ENCODE measurements around the gene BTRC. TPM values are rescaled to one million over a fixed set of nuclear protein-coding genes. Genes with fewer than 3 reads are reported as not detected.
"Not testable (repeated sequence)": the region's sequence is repeated elsewhere in the genome, so short reads cannot be mapped to it uniquely, and the experiment has no call there.

The BTRC gene
- total RNA-seq, 1 donor from 2014 or later, result 7.1 TPM

- peak in 1 of 2 donors; percentile 4 for DNase-seq (ENCODE audit: low read depth in 2 of 2)
Observed at GRCh38 chr10:101385866-101386658, 32.1 kb downstream of the BTRC start.

GRCh38 chr10:101386659-101387259 is 32.8 kb downstream of the BTRC start:
- no peak for DNase-seq (ENCODE audit: low read depth in 2 of 2)

- DNase-seq (ENCODE audit: low read depth in 2 of 2), result no peak
Observed at GRCh38 chr10:101388676-101389276, 34.8 kb downstream of the BTRC start.

GRCh38 chr10:101389532-101389931 is 35.6 kb downstream of the BTRC start:
- not testable (repeated sequence) for DNase-seq (ENCODE audit: low read depth in 2 of 2)

GRCh38 chr10:101389986-101390531 is 36.1 kb downstream of the BTRC start:
- no peak for DNase-seq (ENCODE audit: low read depth in 2 of 2)

GRCh38 chr10:101393378-101393777 is 39.4 kb downstream of the BTRC start:
- DNase-seq (ENCODE audit: low read depth in 2 of 2), result no peak

- no peak for DNase-seq (ENCODE audit: low read depth in 2 of 2)
Observed at GRCh38 chr10:101394524-101395133, 40.7 kb downstream of the BTRC start.

- peak; percentile 90 for DNase-seq (ENCODE audit: low read depth in 2 of 2)
Observed at GRCh38 chr10:101397140-101397539, 43.2 kb downstream of the BTRC start.

- no peak for DNase-seq (ENCODE audit: low read depth in 2 of 2)
Observed at GRCh38 chr10:101400585-101400984, 46.6 kb downstream of the BTRC start.

GRCh38 chr10:101402711-101403110 is 48.7 kb downstream of the BTRC start:
- DNase-seq (ENCODE audit: low read depth in 2 of 2), result no peak

- DNase-seq (ENCODE audit: low read depth in 2 of 2), result no peak
Observed at GRCh38 chr10:101403161-101403560, 49.2 kb downstream of the BTRC start.

- no peak for DNase-seq (ENCODE audit: low read depth in 2 of 2)
Observed at GRCh38 chr10:101405001-101405400, 51.0 kb downstream of the BTRC start.

- no peak for DNase-seq (ENCODE audit: low read depth in 2 of 2)
Observed at GRCh38 chr10:101411598-101411997, 57.6 kb downstream of the BTRC start.

- DNase-seq (ENCODE audit: low read depth in 2 of 2), result no peak
Observed at GRCh38 chr10:101414034-101414433, 60.1 kb downstream of the BTRC start.

- DNase-seq (ENCODE audit: low read depth in 2 of 2), result peak in 1 of 2 donors; percentile 3
Observed at GRCh38 chr10:101415884-101416283, 61.9 kb downstream of the BTRC start.

- DNase-seq (ENCODE audit: low read depth in 2 of 2), result not testable (repeated sequence)
Observed at GRCh38 chr10:101421967-101422366, 68.0 kb downstream of the BTRC start.

GRCh38 chr10:101425535-101425934 is 71.6 kb downstream of the BTRC start:
- DNase-seq (ENCODE audit: low read depth in 2 of 2), result no peak

GRCh38 chr10:101428036-101428435 is 74.1 kb downstream of the BTRC start:
- DNase-seq (ENCODE audit: low read depth in 2 of 2), result no peak

- DNase-seq (ENCODE audit: low read depth in 2 of 2), result no peak
Observed at GRCh38 chr10:101429423-101429822, 75.5 kb downstream of the BTRC start.

- DNase-seq (ENCODE audit: low read depth in 2 of 2), result no peak
Observed at GRCh38 chr10:101436302-101436701, 82.3 kb downstream of the BTRC start.

- no peak for DNase-seq (ENCODE audit: low read depth in 2 of 2)
Observed at GRCh38 chr10:101438881-101439391, 85.0 kb downstream of the BTRC start.

Data from lung microvascular endothelial cell (primary cell).